HEK293T (cell line): ENCODE measurements around the gene CES1.

ENCODE experiments used
- NFRKB ChIP-seq: fragments of 450-650 bp; IDR thresholded peaks from 2 replicates; pipeline ENCODE4 v1.6.1; 2016; ENCODE audit warnings: mild to moderate bottlenecking, moderate library complexity
- SP1 ChIP-seq: fragments of 450-650 bp; IDR thresholded peaks from 2 replicates; pipeline ENCODE4 v1.6.1; 2017
- TARDBP ChIP-seq: fragments of 450-650 bp; IDR thresholded peaks from 2 replicates; pipeline ENCODE4 v1.6.1; 2016

GRCh38 chr16:55828680-55829079 lies 4.2 kb downstream of the CES1 start:
- TF ChIP-seq SP1 = no peak
- TF ChIP-seq TARDBP = no peak
- no peak for TF ChIP-seq NFRKB
